IMR-90 (cell line): Measurements from ENCODE around the gene FHAD1. TPM values are rescaled to one million over a fixed set of nuclear protein-coding genes. Genes with fewer than 3 reads are reported as not detected.

ENCODE experiments used
- ATAC-seq: fragments of 200-7000 bp; cut with Tn5 transposase; 2 replicates; pipeline ENCODE4 v1.9.1; 2020; ENCODE audit warnings: low read depth, mild to moderate bottlenecking, moderate library complexity
- BruUV-seq: library from RNA; stranded (reverse); fragments of 400-500 nt; replicated peaks from 2 replicates; lab custom pipeline; 2021; lab: Mats Ljungman, UMichigan
- CTCF ChIA-PET: fragments of 300-600 bp; formaldehyde crosslinking; extraction: SDS; loops from one replicate; lab custom pipeline; 2021; ENCODE audit warnings: antibody characterized with exemption; lab: Yijun Ruan, JAX
- POLR2A ChIA-PET: fragments of 300-600 bp; sonication (Branson Sonifier 250); formaldehyde crosslinking; loops from one replicate; lab custom pipeline; 2022; ENCODE audit warnings: antibody characterized with exemption; ENCODE audit not compliant: unreplicated experiment; lab: Charles Lee
- DNase-seq: peaks from one replicate; pipeline ENCODE4 v3.0.0; 2013
- H2AFZ ChIP-seq: replicated peaks from 2 replicates; pipeline ENCODE3; 2013; ENCODE audit warnings: low read length, mild to moderate bottlenecking; ENCODE audit not compliant: poor library complexity
- H2AK5ac ChIP-seq: 2 replicates; pipeline ENCODE4 v1.6.1; 2013; ENCODE audit warnings: low read depth, low read length, inconsistent platforms
- H2AK9ac ChIP-seq: replicated peaks from 2 replicates; pipeline ENCODE3; 2013; ENCODE audit warnings: mild to moderate bottlenecking, low read depth, low read length, moderate library complexity; ENCODE audit not compliant: poor library complexity
- H2BK120ac ChIP-seq: 2 replicates; pipeline ENCODE4 v1.6.1; 2013; ENCODE audit warnings: low read depth, low read length, inconsistent platforms
- H2BK15ac ChIP-seq: 3 replicates; pipeline ENCODE4 v1.6.1; 2013; ENCODE audit warnings: low read depth, low read length, inconsistent platforms
- H2BK20ac ChIP-seq: 2 replicates; pipeline ENCODE4 v1.6.1; 2013; ENCODE audit warnings: low read depth, mild to moderate bottlenecking, inconsistent platforms, low read length, moderate library complexity
- H2BK5ac ChIP-seq: 2 replicates; pipeline ENCODE4 v1.6.1; 2013; ENCODE audit warnings: mild to moderate bottlenecking, low read depth, low read length, inconsistent platforms; ENCODE audit not compliant: poor library complexity, severe bottlenecking
- H3K14ac ChIP-seq: replicated peaks from 2 replicates; pipeline ENCODE4 v1.6.1; 2013; ENCODE audit warnings: low read depth, low read length, inconsistent platforms
- H3K18ac ChIP-seq: 2 replicates; pipeline ENCODE4 v1.6.1; 2013; ENCODE audit warnings: low read depth, low read length, control low read depth
- H3K23ac ChIP-seq: 2 replicates; pipeline ENCODE4 v1.6.1; 2013; ENCODE audit warnings: low read depth, low read length, inconsistent platforms
- H3K27ac ChIP-seq: 2 replicates; pipeline ENCODE4 v1.5.1; 2013; ENCODE audit warnings: mild to moderate bottlenecking, control low read depth, low read length; ENCODE audit not compliant: insufficient read depth
- H3K27me3 ChIP-seq: 2 replicates; pipeline ENCODE4 v1.6.1; 2013; ENCODE audit warnings: low read length; ENCODE audit not compliant: control insufficient read depth, insufficient read depth
- H3K36me3 ChIP-seq: 2 replicates; pipeline ENCODE4 v1.6.1; 2013; ENCODE audit warnings: low read length, mixed read lengths; ENCODE audit not compliant: control insufficient read depth, insufficient read depth
- H3K4ac ChIP-seq: 2 replicates; pipeline ENCODE4 v1.6.1; 2013; ENCODE audit warnings: low read depth, low read length, inconsistent platforms
- H3K4me1 ChIP-seq: 2 replicates; pipeline ENCODE4 v1.6.1; 2013; ENCODE audit warnings: low read length, mixed read lengths; ENCODE audit not compliant: control insufficient read depth, insufficient read depth
- H3K4me2 ChIP-seq: 2 replicates; pipeline ENCODE4 v1.6.1; 2013; ENCODE audit warnings: low read depth, mild to moderate bottlenecking, control low read depth, low read length, moderate library complexity
- H3K4me3 ChIP-seq: 2 replicates; pipeline ENCODE4 v1.5.1; 2013; ENCODE audit warnings: low read depth, mild to moderate bottlenecking, control low read depth, low read length, moderate library complexity; ENCODE audit not compliant: insufficient read depth
- H3K56ac ChIP-seq: 2 replicates; pipeline ENCODE4 v1.6.1; 2013; ENCODE audit warnings: low read length, inconsistent platforms; ENCODE audit not compliant: insufficient read depth; ENCODE audit errors: extremely low read depth
- H3K79me1 ChIP-seq, 2 experiments: 2 replicates each; pipeline ENCODE4 v1.6.1; 2013; ENCODE audit warnings: low read length in 2 of 2, inconsistent platforms in 1 of 2, low read depth in 1 of 2
- H3K9ac ChIP-seq: 2 replicates; pipeline ENCODE4 v1.6.1; 2013; ENCODE audit warnings: low read depth, low read length, control low read depth
- H3K9me1 ChIP-seq: 2 replicates; pipeline ENCODE4 v1.6.1; 2013; ENCODE audit warnings: low read length, inconsistent platforms; ENCODE audit not compliant: insufficient read depth
- H3K9me3 ChIP-seq: 2 replicates; pipeline ENCODE4 v1.6.1; 2013; ENCODE audit warnings: low read length; ENCODE audit not compliant: control insufficient read depth, insufficient read depth
- H4K20me1 ChIP-seq: 2 replicates; pipeline ENCODE4 v1.6.1; 2013; ENCODE audit warnings: low read length, inconsistent platforms; ENCODE audit not compliant: insufficient read depth
- H4K5ac ChIP-seq: 2 replicates; pipeline ENCODE4 v1.6.1; 2013; ENCODE audit warnings: mild to moderate bottlenecking, low read depth, low read length, control low read depth
- H4K8ac ChIP-seq, 2 experiments: 2 replicates each; pipeline ENCODE4 v1.6.1; 2013; ENCODE audit warnings: low read depth in 2 of 2, low read length in 2 of 2, control low read depth in 1 of 2, inconsistent platforms in 1 of 2
- H4K91ac ChIP-seq: 2 replicates; pipeline ENCODE4 v1.6.1; 2013; ENCODE audit warnings: low read depth, low read length, inconsistent platforms; ENCODE audit not compliant: insufficient read depth
- BHLHE40 ChIP-seq: fragments of 150-350 bp; IDR thresholded peaks from 2 replicates; pipeline ENCODE4 v1.6.1; 2016; ENCODE audit warnings: mild to moderate bottlenecking, low read depth, low read length
- CEBPB ChIP-seq: IDR thresholded peaks from 2 replicates; pipeline ENCODE4 v1.6.1; 2012; ENCODE audit warnings: low read depth, low read length, improper control_type of control experiment
- CHD1 ChIP-seq: IDR thresholded peaks from 2 replicates; pipeline ENCODE4 v1.6.1; 2012; ENCODE audit warnings: low read depth, low read length, improper control_type of control experiment
- CTCF ChIP-seq: conservative IDR thresholded peaks from 2 replicates; pipeline ENCODE4 v1.5.1; 2012; ENCODE audit warnings: mild to moderate bottlenecking, low read depth, low read length, improper control_type of control experiment
- ELK1 ChIP-seq: fragments of 150-350 bp; IDR thresholded peaks from 2 replicates; pipeline ENCODE4 v1.6.1; 2016; ENCODE audit warnings: low read depth, mild to moderate bottlenecking, low read length, moderate library complexity, borderline replicate concordance
- FOS ChIP-seq: fragments of 150-350 bp; IDR thresholded peaks from 2 replicates; pipeline ENCODE4 v1.6.1; 2016; ENCODE audit warnings: low read depth, low read length
- MAFK ChIP-seq: IDR thresholded peaks from 2 replicates; pipeline ENCODE4 v1.6.1; 2012; ENCODE audit warnings: low read depth, low read length, improper control_type of control experiment
- MAZ ChIP-seq: IDR thresholded peaks from 2 replicates; pipeline ENCODE4 v1.6.1; 2012; ENCODE audit warnings: low read depth, mild to moderate bottlenecking, low read length, improper control_type of control experiment, moderate library complexity, borderline replicate concordance
- MXI1 ChIP-seq: IDR thresholded peaks from 2 replicates; pipeline ENCODE4 v1.6.1; 2012; ENCODE audit warnings: low read depth, mild to moderate bottlenecking, low read length, moderate library complexity, borderline replicate concordance
- NFE2L2 ChIP-seq: fragments of 150-350 bp; IDR thresholded peaks from 2 replicates; pipeline ENCODE4 v1.6.1; 2016; ENCODE audit warnings: low read depth, mild to moderate bottlenecking, low read length
- POLR2A ChIP-seq: IDR thresholded peaks from 2 replicates; pipeline ENCODE4 v1.6.1; 2012; ENCODE audit warnings: mild to moderate bottlenecking, low read depth, low read length
- RCOR1 ChIP-seq: IDR thresholded peaks from 2 replicates; pipeline ENCODE4 v1.6.1; 2012; ENCODE audit warnings: mild to moderate bottlenecking, low read length, improper control_type of control experiment; ENCODE audit not compliant: insufficient replicate concordance
- RFX5 ChIP-seq: IDR thresholded peaks from 2 replicates; pipeline ENCODE4 v1.8.0; 2012; ENCODE audit warnings: low read depth, mild to moderate bottlenecking, low read length, moderate library complexity
- SMC3 ChIP-seq: fragments of 150-350 bp; IDR thresholded peaks from 2 replicates; pipeline ENCODE4 v1.6.1; 2016; ENCODE audit warnings: low read depth, mild to moderate bottlenecking, antibody characterized with exemption, low read length, moderate library complexity
- WGBS, 2 experiments: methylation state at CpG; one replicate each; pipeline versions ENCODE4 v1.1.5 to v1.1.7; 2013; ENCODE audit warnings: missing lambda C conversion rate in 2 of 2; ENCODE audit not compliant: insufficient read length in 1 of 2; ENCODE audit errors: extremely low coverage in 2 of 2; 5-methylcytosine and 5-hydroxymethylcytosine counted together
- dilution Hi-C: fragments of 300-500 bp; cut with HindIII; formaldehyde crosslinking; loops from one replicate; pipeline ENCODE4 v1.14.3; 2018; ENCODE audit warnings: low sequenced_read_pairs; ENCODE audit not compliant: unreplicated experiment
- in situ Hi-C: fragments of 300-500 bp; cut with MboI; formaldehyde crosslinking; loops from 3 replicates; pipeline ENCODE4 v1.14.3; 2019; ENCODE audit warnings: low sequenced_read_pairs, inconsistent platforms, mixed read lengths
- intact Hi-C: fragments of 100-400 bp; cut with micrococcal nuclease; formaldehyde crosslinking; loops from 2 replicates; pipeline ENCODE4 v1.10.0; 2022
- polyA plus RNA-seq, 3 experiments: library from polyadenylated mRNA; depleted of rRNA; stranded (reverse); fragments of >200 nt; gene quantifications; 2 replicates each; pipeline ENCODE4 v1.2.3, GENCODE V29; 2012; ENCODE audit warnings: low replicate concordance in 1 of 3
- total RNA-seq: library from RNA; depleted of rRNA; stranded (reverse); fragments of >200 nt; gene quantifications from 2 replicates; pipeline ENCODE4 v1.2.3, GENCODE V29; 2012
- TF ChIP-seq, protein P1 (sequence below): fragments of 150-350 bp; IDR thresholded peaks from 2 replicates; pipeline ENCODE4 v1.6.1; 2017; ENCODE audit warnings: mild to moderate bottlenecking, antibody characterized with exemption, low read length, low read depth

The FHAD1 gene
- total and polyA plus RNA-seq, 2 of the 4 experiments (the other 2 are of a cell fraction) = not detected

DNA sequence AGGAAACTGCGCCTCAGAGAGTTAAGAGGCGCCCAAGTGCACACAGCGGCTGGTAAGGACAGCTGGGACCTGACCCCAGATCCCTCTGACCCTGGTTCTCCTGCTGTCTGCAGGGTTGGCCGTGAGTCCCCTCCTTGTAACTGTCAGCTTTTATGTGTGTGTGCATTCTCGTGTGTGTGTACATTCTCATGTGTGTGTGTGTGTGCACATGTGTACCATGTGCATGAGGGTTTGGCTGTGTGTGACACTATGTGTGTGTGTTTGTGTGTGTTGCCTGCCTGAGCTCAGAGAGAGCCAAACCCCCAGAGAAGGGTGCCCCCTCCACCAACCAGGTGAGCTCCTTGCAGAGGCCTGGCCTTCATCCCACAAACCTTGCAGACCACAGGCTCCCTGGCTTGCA lies 136.8 kb downstream of the FHAD1 start:
- Histone ChIP-seq H3K9ac (no peak overlapping the region), H2BK20ac (no peak overlapping the region), H3K4ac (no peak overlapping the region), H3K4me1 (no peaks in the 10 kb centered on the region; the same call in 1 of the 2 replicates), H3K56ac (no peak overlapping the region), H2AK9ac (peak overlapping the region; percentile 75), H3K14ac (no peak overlapping the region), H4K91ac (no peak overlapping the region), H3K9me3 (no peaks in the 10 kb centered on the region), H4K5ac (no peak overlapping the region), H3K4me2 (no peak overlapping the region), H3K27me3 (peaks cover 11% of the 10 kb centered on the region), H2AFZ (peak overlapping the region; percentile 63), H3K9me1 (no peaks in the 10 kb centered on the region; the same call in 1 of the 2 replicates), H3K18ac (no peak overlapping the region), H3K79me1 (no peaks in the 10 kb centered on the region), H2BK5ac (no peak overlapping the region), H2AK5ac (no peak overlapping the region), H3K36me3 (no peaks in the 10 kb centered on the region), H4K8ac (no peak overlapping the region), H2BK120ac (no peak overlapping the region), H3K4me3 (no peak overlapping the region), H3K23ac (no peak overlapping the region), H2BK15ac (no peak overlapping the region), H3K27ac (no peak overlapping the region), H4K20me1 (no peaks in the 10 kb centered on the region)
- TF ChIP-seq RCOR1 = no peak
- no peak for TF ChIP-seq MXI1
- no peak for TF ChIP-seq CHD1
- no peak for TF ChIP-seq CTCF
- no peak for TF ChIP-seq FOS
- no peak for TF ChIP-seq MAFK
- TF ChIP-seq ELK1 = no peak
- TF ChIP-seq CEBPB = no peak
- no peak for TF ChIP-seq MAZ
- TF ChIP-seq BHLHE40 = no peak
- TF ChIP-seq SMC3 = no peak
- no peak for TF ChIP-seq NFE2L2
- no peak for TF ChIP-seq POLR2A
- TF ChIP-seq, protein P1, sequence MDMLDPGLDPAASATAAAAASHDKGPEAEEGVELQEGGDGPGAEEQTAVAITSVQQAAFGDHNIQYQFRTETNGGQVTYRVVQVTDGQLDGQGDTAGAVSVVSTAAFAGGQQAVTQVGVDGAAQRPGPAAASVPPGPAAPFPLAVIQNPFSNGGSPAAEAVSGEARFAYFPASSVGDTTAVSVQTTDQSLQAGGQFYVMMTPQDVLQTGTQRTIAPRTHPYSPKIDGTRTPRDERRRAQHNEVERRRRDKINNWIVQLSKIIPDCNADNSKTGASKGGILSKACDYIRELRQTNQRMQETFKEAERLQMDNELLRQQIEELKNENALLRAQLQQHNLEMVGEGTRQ = no peak
- TF ChIP-seq RFX5 = no peak
- ChIA-PET POLR2A (interaction anchor here (0.6 kb wide), 1 partner anchor 48 kb away, joined by 10 read pairs; no protein-coding TSS in a partner anchor), CTCF (no interaction called here)
- ATAC-seq (no peak), DNase-seq (no peak)
- dilution Hi-C loops = no loop called here
- no CpG with 5 or more reads among the region's 5 CpGs for WGBS, 2 experiments
- in situ Hi-C loops = no loop called here
- BruUV-seq = no TSS peak
- intact Hi-C loops = no loop called here
